Activated CD8-positive, alpha-beta memory T cell treated with anti-CD3 and anti-CD28 coated beads, Interleukin-2, amount 50 U/mL, for 1 hour (primary cell): Measurements from ENCODE around the gene CAV1.
"Not testable (repeated sequence)": the region's sequence is repeated elsewhere in the genome, so short reads cannot be mapped to it uniquely, and the experiment has no call there.

Experiments used
- DNase-seq: peaks from one replicate; pipeline ENCODE4 v3.0.0-alpha.2; 2020; ENCODE audit errors: extremely low read depth

The CAV1 gene

DNA sequence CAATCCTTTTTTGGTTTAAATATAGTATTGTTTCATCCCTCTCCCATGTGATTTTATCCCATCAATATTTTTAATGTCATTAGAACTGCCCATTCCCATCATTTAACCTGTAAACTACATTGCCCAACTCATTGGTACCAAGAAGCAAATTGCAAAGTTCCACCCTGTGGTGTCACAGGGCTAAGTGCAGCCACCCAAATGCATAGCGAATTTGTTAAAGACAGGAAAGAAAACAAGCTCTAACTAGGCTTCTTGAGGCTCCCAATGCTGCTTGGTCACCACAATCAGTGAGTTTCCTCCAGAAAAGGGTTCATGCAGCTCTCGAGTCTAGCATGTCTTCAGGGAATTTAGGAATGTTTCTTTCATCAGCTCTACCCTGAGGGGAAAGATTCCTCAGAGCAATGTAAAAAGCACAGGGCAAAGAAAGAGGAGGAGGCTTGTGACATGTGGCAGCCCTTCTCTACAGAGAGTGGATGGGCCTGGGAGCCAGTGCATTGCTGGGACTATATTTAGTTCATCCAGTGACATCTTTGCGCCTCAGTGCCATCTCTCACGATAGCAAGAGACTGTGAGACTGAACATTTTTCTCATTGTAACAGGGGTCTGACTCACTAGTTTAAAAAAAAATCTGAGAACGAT lies 58.1 kb downstream of the CAV1 start:
- no peak for DNase-seq

DNA sequence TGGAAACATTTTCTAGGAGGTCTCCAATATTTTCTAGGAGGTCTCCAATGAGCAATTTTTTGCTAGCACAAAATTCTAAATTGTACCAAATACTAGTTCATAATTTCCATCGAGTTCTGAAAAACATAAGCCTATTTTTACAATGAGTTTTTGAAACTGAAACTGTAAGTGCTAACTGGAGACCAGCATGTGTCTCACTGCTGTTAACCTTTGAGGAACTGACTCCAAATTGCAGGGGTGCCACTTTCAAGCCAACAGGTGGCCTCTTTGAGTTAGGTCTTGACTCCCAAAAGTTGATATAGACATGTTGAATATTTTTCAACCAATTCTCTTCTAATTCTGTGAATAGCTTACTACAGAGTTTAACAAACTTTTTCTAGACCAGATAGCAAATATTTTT lies 58.8 kb downstream of the CAV1 start:
- no peak for DNase-seq

DNA sequence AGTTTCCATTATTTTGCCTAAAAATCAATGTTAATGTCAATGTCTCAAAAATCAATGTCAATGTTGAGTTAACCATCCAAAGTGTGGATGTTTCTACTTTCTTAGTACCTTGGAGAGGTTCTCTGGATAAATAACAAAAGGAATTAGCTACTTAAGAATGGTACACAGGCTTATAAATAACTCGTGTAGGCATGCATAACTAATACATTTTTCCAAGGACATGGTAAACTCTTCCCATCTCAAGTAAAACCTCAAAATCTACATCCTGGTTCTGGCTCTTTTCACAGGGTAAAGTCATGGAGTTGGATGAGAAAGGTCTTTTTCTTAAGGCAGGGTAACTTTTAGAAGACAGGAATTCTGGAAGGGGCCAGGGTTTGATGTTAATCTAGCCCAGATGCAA lies 59.9 kb downstream of the CAV1 start:
- DNase-seq, result no peak

DNA sequence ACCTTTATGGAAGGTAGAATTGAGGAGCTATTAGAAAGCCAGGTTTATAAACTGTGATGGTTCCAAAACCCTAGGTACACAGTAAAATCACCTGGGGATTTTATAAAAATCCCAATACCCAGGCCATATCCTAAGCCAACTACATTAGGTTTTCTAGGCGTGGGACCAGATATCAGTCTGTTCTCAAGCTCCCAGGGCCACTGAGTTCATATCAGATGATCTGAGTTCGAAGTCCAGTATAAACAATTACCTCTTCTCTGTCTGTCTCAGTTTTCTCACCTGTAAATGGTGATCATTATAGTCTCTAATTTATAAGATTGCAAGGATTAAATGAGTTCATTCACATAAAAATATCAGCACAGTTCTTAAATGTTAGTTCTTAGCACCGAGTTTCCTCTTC lies 60.6 kb downstream of the CAV1 start:
- no peak for DNase-seq

DNA sequence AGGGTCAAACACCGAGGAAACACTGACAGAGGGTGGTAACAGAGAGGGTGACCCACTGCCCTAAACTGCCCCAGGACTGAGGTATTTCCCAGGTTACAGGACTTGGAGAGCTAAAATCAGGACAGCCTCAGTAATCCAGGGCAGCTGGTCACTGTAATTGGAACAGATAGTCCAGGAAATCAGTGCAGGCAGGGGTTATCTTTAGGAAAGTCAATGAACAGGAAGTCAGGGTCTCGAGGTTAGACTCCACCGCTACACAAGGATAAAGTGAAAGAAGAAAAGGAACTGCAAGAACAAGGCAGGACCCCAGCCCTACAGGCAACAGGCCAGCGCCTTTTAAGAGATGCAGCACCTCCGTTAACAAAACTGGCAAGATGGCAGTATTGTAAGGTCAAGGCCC lies 61.1 kb downstream of the CAV1 start:
- DNase-seq, result no peak

DNA sequence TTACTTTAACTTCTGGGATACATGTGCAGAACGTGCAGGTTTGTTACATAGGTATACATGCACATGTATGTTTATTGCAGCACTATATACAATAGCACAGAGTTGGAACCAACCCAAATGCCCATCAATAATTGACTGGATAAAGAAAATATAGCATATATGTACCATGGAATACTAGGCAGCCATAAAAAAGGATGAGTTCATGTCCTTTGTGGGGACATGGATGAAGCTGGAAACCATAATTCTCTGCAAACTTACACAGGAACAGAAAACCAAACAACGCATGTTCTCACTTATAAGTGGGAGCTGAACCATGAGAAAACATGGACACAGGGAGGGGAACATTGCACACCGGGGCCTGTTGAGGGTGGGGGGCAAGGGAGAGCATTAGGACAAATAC lies 62.4 kb downstream of the CAV1 start:
- DNase-seq, result not testable (repeated sequence)

DNA sequence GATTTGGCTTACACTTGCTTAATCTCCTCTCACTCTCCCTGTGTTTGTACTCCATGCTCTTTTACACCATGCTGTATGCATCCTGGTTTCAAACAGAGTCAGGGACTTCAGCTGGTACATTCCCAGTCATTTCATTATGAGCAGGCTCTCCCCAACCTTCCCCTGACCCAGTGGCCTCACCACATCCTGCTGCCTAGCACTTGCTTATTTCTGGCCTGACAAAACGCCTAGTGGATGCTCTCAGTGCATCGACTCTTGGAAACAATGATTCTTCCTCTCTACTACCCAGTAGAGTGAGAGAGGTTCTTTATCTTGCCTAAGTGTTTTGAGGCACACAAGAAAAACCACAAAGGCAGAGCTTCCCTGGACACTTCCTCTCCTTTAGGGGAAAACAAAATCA lies 63.4 kb downstream of the CAV1 start:
- DNase-seq, result no peak

DNA sequence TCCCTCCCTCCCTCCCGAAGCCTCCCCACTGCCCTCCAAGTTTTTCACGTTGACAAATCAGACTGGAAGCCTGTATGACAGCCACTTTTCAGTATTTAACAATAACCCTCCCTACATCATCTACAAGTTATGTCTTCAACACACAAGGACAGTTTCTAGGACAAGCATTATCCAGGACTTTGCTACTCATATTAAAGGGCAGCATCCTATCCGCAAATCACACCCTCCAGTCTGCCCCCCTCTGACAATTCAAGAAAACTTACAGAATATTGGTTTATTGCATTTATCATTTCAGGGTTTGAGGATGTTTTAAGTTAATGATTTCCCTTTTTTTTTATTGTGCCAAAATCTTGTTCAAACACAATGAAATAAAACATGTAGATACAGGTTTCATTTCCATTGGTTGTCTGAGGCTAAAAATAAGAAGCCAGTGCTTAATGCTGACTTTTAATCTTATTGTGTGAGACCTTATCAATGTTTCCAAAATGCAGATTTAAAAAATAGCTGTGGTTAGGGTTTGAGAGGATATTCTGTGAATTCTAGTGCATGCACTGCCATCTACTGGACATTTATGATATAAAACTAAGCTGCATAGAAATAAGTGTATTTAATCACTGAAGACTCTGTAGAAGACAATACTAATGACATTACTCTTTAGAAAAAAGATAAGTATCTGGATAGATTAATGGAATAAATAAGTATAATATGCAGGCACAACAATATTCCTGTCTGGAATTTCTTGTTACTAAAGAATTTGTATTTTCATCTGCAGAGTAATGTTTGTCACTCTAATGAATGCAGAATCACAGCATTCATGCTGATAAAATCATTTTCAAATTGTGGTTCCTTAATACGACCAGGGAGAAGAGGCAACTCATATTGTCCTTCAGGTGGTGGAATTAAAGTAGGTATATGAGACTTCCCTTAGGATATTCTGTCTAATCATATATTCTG lies 64.1 kb downstream of the CAV1 start:
- no peak for DNase-seq

DNA sequence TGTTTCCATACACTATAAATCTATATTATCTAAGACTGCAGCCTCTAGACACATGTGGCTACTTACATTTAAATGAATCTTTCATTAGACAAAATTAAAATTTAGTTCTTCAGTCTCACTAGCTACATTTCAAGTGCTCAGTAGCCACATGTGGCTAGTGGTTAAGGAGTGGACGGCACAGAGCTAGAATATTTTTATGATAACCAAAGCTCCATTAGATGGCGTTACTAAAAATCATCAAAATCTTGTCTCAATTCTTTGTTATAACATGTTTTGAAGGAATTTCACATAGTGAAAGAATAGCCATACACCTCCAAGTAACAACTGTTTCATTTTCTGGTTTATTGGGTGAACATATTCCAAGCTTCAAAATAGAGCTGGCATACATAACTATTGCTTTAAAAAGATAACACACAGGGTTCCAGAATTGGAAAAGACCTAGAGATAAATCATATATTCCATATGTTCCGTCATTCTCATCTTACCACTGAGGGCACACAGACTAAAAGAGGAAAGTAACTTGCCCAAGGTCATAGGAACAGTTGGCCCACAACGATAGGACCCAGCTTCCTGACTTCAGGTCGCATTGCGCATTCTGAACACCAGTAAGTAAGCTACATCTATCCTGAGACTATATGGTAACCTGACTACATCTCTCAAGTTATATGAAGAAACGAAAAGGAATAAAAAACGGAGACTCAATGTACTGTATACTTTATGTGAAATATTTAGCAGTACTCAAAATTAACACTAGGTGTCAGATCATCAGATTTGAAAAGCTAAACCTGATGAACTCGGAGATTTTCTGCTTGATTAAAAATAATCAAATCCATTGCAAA lies 66.6 kb downstream of the CAV1 start:
- DNase-seq, result no peak

DNA sequence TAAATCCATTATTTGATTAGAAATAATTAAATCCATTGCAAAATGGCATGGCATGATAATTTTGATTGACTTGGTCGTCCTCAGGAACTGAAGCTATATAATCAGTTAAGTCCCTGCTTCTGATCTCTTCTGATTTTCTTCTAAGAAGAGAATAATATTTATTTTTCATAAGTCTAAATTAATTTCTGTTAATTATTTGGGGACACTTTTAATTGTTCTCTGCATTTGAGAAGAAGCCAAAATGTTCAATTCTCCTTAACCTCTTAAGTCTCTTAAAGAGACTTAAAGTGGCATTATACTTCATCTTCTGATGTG lies 67.2 kb downstream of the CAV1 start:
- no peak for DNase-seq

DNA sequence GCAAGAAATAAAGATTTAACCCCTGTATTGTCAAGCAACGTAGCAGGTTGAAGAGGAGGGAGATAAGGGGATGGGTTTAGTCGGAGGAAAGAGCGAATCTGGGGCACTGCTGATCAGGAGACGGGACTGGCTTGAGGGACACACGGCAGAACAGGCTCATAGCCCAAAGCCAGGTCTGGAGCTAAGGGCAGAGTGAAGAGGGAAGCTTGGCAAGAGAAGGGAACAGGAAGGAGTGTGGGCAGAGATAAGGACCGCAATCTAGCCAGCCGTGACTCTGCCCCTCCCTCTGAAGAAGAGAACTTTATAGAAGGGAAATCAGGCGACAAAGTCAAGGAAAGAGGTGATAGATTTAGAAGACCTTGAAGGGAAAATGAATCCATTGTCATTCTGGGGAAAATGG lies 67.6 kb downstream of the CAV1 start:
- DNase-seq, result no peak

DNA sequence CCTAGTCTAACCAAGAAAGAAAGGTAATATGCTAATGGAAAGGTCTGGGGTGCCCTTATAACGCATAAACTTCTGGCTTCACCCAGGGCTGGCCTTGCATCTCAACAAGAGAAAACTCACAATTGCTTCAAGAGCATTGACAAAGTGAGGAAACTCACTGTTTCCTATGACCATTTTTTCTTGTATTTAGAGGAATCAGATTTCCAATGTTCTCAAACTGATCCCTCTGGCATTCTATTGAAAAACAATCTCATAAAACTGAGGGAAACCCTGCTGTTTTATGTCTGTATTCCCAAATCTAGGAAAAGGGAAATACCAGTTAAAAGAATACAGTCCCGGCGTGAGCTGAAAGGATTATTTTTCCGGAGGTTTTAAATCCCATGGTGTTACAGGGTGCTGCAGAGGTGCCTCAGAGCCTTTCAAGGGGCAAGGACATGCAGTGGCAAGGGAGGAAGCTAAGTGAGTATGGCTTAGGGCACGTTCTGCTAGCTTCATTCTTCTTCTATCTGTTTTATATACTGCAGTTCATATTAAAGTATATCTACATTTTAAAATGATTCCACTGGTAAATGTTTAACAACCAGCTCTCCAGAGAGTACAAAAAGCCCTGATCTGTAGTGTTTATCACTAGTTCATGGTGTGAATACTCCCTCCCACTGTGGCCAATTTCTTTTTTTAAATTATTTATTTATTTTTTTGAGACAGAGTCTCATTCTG lies 68.7 kb downstream of the CAV1 start:
- DNase-seq, result no peak

DNA sequence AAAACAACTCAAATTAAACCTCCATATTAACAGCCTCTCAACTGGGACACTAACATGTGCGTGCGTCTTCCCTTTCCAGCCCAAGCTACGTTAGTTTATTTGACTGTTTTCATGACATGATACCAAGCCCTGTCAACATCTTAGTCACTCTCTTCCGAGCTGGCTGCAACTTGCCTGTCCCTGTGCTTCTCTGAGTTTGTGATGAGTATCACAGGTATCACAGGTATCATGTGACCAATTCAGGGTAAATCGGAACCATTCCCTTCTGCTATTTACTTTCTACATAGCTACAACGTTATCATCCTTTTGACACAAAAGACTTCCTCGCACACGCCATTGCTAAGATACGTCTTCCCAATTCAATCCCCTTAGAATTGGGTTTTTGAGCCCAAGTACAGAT lies 70.2 kb downstream of the CAV1 start:
- DNase-seq, result no peak

DNA sequence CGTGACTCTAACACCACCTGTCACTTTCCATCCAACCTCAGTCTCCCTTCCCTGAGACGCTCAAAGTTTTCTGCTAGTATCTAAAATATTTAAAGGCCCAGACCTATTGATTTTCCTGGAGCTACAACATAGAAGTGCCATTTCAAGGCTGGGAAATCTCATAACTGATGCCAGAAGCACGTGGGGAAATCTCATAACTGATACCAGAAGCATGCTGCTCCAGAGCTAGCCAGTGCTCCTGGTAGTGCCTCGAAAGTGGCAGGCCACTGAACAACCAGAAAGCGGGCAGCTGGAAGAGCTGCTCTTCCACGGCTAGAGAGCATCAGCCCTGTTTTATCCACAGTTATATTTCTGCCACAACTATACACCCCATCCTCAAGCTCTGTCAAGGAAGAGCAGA lies 72.5 kb downstream of the CAV1 start:
- no peak for DNase-seq

DNA sequence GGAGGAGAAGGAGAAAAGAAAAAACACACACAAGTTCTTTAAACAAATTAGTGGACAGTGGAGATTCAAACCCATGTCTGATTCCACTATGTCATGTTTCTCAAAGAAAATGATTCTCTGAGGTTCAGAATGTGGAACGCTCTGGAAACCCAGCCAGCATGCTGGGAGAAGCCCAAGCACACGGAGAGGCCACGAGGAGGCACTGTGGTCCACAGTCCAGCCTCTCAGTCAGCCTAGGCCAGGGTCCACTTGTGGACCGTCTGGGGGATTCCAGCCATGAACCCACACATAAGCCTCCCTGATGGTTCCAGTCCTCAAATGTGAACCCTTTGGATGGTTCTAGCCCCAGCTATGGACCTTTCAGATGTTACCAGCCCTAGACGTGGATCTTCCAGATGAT lies 73.4 kb downstream of the CAV1 start:
- DNase-seq, result no peak

DNA sequence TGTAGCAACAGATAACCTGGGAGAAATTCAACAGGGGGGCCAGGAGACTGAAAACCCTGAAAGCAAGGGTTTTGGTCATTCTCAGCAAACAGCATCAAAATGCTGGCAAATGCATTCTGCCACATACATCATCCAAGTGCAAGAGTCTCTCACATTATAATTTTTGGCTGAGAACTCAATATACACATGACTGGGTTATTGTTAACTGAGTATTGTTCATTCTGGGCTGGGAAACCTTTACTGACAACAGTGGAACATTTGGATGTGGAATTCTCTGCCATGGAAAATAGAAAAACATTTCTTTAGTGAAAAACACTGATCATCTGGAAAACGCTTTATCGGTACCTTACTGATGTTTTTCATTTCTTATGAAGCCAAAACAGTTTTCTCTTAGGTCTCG lies 74.0 kb downstream of the CAV1 start:
- no peak for DNase-seq

DNA sequence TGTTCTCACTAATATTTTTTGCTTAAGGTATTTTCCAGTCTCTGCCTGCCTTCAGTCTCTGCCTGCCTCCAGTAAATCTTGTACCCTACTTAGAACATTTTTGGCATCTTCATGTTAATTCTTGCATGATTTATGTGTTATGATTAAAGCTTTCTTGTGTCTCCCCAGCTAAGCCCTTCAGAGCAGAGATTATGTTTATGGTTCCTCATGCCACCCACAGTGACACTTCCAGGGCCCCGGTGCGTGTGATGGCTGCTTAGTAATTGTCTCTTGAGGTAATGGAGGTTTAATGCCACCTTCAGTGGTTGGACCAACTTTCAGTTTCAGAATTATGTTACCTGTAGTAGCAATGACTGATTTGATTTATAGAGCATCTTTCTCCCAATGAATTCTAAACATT lies 76.6 kb downstream of the CAV1 start:
- no peak for DNase-seq

DNA sequence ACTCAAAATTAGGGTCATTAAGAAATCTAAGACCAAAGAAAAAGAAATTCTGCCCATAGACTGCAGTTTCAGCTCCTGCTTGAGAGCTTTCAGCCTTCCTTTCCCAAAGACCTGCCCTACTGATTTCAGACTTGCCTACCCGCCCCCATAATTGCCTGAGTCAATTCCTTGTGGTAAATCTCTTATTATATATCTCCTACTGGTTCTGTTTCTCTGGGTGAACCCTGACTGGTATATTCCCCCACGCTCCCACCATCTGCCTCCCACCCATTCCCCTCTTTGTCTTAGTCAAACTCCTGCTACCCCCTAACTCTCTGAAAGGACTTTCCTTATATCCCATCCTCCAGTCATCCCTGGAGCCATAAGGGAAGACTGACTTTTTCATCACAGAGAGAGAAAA lies 82.5 kb downstream of the CAV1 start:
- DNase-seq, result no peak

DNA sequence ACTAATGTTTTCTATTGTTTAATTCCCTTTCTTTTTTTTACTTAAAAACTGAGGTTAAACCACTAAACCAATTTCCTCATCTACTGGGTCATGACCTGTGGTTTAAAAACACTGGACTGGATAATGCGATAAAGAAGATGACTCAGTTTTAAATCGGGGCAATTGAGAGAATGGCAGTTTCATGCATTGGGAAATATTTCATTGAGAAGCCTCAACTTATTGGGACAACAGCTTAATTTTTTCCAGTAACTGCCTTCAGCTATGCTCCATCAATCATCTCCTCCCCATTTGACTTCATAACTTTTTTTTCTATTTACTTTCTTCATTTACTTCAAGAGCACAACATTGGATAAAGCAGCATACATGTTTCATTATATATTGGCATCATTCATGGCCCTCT lies 85.4 kb downstream of the CAV1 start:
- no peak for DNase-seq

DNA sequence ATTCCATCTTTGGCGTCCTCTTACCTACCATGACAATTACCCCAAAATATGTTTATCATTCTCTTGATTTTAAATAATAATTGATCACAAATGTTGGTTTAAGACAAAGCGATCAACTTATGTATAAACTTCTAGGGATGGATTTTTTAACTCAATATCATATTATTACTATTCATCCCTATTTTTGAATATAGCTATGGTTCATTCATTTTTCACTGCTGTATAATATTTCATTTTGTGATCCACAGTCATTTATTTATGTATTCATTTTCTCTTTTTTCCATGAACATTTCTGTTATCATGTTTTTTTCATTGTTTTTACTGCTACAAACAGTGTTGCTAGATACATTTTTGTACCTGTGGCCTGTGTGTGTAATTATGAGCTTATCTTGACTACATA lies 85.9 kb downstream of the CAV1 start:
- DNase-seq, result no peak
